T-helper 1 cell treated with Interleukin-12 subunit alpha and Interleukin-12 subunit beta and Interleukin-4 antibody, amounts not matched to agents 30 μg/mL and 1 μg/mL, for 36 hours (primary cell): ENCODE measurements around the gene SPDYE1.
"Not testable (repeated sequence)": the region's sequence is repeated elsewhere in the genome, so short reads cannot be mapped to it uniquely, and the experiment has no call there.

Experiments used
- H3K27ac Mint-ChIP-seq: one replicate; pipeline ENCODE4 v1.8.0; 2021; ENCODE audit warnings: mild to moderate bottlenecking, mixed read lengths
- H3K27me3 Mint-ChIP-seq: one replicate; pipeline ENCODE4 v1.8.0; 2021; ENCODE audit warnings: low read depth, mixed read lengths
- H3K36me3 Mint-ChIP-seq: one replicate; pipeline ENCODE4 v1.8.0; 2021; ENCODE audit warnings: low read depth, mixed read lengths
- H3K4me1 Mint-ChIP-seq: one replicate; pipeline ENCODE4 v1.8.0; 2021; ENCODE audit warnings: low read depth, mixed read lengths
- H3K4me3 Mint-ChIP-seq: one replicate; pipeline ENCODE4 v1.8.0; 2021; ENCODE audit warnings: mild to moderate bottlenecking, moderate library complexity, mixed read lengths
- H3K9me3 Mint-ChIP-seq: one replicate; pipeline ENCODE4 v1.8.0; 2021; ENCODE audit warnings: mixed read lengths

SPDYE1 gene

DNA sequence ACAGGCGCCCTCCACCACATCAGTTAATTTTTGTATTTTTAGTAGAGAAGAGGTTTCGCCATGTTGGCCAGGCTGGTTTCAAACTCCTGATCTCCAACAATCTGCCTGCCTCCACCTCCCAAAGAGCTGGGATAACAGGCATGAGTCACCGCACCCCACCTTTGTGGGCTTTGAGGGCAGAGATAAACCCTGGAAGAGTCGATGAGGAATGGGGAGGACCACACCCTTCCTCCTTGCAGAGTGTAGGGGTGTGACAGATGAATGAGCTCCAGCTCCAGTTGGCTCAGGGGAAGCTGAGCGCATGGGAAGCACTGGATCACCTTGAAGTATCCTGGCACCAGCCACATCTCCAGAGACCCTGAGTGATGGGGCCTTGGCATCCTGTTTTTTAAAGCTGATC is 32.3 kb downstream of the SPDYE1 start:
- H3K27me3 Mint-ChIP-seq, H3K27ac Mint-ChIP-seq, H3K4me3 Mint-ChIP-seq, H3K9me3 Mint-ChIP-seq, H3K36me3 Mint-ChIP-seq, H3K4me1 Mint-ChIP-seq: not testable (repeated sequence)

DNA sequence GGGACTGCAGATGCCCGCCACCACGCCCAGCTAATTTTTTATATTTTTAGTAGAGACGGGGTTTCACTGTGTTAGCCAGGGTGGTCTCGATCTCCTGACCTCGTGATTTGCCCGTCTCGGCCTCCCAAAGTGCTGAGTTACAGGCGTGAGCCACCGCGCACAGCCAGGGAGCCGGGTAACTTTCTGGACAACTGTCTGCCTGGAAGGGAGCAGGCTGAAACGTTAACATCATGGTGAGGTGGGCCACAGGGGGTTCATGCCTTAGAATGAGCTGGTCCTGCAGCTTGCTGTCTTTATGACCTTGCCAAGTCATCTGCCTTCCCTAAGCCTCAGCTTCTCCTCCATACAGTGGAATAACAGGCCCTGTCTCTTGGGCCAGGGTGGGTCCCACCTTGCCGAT is 33.6 kb downstream of the SPDYE1 start:
- H3K36me3 Mint-ChIP-seq, H3K27me3 Mint-ChIP-seq, H3K4me3 Mint-ChIP-seq, H3K4me1 Mint-ChIP-seq, H3K9me3 Mint-ChIP-seq, H3K27ac Mint-ChIP-seq: not testable (repeated sequence)

DNA sequence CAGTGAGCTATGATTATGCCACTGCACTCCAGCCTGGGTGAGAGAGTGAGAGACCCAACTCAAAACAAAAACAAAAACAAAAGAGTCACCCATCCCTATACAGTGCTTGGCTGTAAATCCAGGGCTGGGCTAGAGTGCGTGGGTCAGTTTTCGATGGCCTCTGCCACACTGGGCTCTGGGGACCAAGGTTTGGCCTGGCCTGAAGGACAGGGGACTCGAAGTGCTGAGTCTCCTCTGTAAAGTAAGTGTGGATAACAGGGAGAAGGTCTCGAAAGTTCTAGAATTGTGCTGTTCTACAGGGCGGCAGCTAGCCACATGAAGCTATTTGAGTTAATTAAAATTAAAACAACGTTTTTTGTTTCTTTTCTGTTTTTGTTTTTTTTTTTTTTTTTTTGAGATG is 34.3 kb downstream of the SPDYE1 start:
- H3K27me3 Mint-ChIP-seq, H3K4me3 Mint-ChIP-seq, H3K27ac Mint-ChIP-seq, H3K4me1 Mint-ChIP-seq, H3K9me3 Mint-ChIP-seq, H3K36me3 Mint-ChIP-seq: not testable (repeated sequence)

DNA sequence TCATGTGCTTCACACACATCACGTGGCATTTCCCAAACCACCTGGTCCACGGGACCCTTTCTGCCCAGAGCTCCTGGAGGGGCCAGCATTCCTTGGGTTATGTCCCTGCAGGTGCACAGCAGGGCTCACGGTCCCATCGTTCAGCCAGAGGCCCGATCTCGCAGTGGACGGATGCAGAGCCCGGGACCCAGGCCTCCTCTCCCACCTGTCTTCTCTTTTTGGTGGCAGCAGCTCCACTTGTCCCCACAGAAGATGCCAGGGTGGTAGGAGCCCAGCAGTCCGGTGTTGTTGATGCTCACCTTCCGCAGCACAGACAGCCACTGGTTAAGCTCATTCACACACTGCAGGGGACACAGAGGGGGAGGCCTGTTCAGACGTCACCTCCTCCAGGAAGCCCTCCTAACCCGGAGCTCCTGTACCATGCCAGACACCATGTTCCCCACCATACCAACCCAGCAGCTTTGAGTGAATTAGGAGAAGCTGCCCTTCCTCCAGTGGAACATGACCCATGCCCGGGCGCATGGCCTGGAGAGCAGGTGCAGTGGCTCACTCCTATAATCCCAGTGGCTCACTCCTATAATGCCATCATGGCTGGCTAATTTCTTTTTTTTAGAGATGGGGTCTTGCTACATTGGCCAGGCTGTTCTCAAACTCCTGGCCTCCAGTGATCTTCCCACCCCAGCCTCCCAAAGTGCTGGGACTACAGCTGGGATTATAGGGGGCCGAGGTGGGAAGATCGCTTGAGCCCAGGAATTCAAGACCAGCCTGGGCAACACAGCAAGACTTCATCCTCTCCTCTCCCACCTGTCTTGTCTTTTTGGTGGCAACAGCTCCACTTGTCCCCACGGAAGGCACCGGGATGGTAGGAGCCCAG is 36.5 kb downstream of the SPDYE1 start:
- H3K27ac Mint-ChIP-seq, H3K9me3 Mint-ChIP-seq, H3K36me3 Mint-ChIP-seq, H3K4me1 Mint-ChIP-seq, H3K4me3 Mint-ChIP-seq, H3K27me3 Mint-ChIP-seq: not testable (repeated sequence)

DNA sequence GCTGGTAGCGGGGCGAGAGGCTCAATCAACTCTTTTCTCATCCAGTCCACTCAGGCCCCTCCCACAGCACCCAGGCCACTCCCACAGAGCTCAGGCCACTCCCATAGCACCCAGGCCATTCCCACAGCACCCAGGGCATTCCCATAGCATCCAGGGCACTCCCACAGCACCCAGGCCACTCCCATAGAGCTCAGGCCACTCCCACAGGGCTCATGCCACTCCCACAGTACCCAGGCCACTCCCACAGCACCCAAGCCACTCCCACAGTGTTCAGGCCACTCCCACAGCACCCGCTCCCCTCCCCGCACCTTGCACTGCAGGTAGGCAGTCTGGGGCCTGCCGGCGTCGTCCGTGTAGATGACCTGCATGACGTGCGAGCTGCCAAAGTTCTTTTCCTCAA is 38.7 kb downstream of the SPDYE1 start:
- H3K36me3 Mint-ChIP-seq, H3K27ac Mint-ChIP-seq, H3K27me3 Mint-ChIP-seq, H3K9me3 Mint-ChIP-seq, H3K4me1 Mint-ChIP-seq, H3K4me3 Mint-ChIP-seq: not testable (repeated sequence)

DNA sequence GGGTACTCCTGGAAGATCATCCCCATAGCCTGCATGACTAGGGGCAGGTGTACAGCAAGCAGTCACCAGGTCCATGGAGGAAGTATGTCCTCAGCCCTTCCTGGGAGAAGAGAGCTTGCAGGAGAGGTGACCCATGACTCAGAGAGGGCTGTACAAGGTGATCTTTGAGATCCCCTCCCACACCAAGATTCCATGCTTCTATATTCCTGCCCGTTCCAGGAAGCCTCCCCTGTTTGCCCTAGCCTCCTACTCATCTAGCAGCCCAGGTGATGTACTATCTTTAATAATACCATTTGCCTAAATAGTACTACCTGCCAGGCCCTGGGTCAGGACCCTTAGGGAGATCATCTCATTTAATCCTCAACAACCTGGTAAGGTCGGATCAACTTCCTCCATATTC is 40.3 kb downstream of the SPDYE1 start:
- not testable (repeated sequence) for H3K27me3 Mint-ChIP-seq

DNA sequence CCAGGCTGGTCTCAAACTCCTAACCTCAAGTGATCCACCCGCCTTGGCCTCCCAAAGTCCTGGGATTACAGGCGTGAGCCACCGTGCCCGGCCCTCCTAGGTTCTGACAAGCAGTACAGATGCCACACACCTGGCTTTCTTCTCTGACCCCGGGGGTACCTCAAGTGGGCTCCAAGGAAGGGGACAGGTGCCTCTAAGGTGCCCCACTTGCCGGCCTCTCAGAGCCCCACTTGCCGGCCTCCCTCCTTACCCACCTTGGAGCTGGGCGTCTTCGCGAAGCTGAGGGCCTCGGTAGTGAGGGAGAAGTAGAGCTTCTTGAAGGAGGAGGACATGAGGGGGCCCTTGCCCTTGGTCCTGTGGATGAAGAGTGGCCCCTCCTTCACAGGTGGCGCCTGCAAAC is 40.9 kb downstream of the SPDYE1 start:
- peaks cover 12% of the 10 kb centered on the region for H3K4me1 Mint-ChIP-seq
- H3K36me3 Mint-ChIP-seq, H3K4me3 Mint-ChIP-seq, H3K9me3 Mint-ChIP-seq, H3K27me3 Mint-ChIP-seq, H3K27ac Mint-ChIP-seq: not testable (repeated sequence)

More for the DNA sequence above, 40.3 kb downstream of the SPDYE1 start:
- H3K4me3 Mint-ChIP-seq, H3K27ac Mint-ChIP-seq, H3K9me3 Mint-ChIP-seq, H3K36me3 Mint-ChIP-seq: not testable (repeated sequence)
- peaks cover 12% of the 10 kb centered on the region for H3K4me1 Mint-ChIP-seq

DNA sequence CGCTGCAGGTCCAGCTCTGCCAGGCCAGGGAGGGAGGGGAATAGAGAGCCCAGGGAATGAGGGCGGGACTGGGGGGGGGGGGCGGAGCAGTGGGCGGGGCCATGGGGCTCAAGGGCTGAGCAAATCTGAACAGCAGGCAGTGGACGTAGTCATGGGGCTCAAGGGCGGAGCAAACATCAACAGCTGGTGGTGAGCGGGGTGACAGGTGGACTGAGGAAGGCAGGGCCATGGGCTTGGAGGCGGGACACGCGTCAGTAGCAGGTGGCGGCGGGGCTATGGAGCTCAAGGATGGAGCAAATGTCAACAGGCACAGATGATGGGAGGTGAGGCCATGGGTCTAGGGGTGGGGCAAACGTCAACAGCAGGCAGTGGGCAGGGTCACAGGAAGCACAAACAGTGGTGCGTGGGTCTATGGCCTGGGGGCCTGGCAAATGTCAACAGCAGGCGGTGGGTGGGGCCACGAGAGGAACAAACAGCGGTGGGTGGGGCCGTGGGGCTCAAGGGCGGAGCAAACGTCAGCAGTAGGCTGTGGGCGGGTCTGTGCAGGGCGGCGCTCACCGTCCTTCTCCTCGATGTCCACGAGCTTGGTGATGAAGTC is 41.4 kb downstream of the SPDYE1 start:
- Mint-ChIP-seq H3K4me3 (peak overlapping the region; percentile 71), H3K4me1 (peaks cover 15% of the 10 kb centered on the region), H3K27ac (peak overlapping the region; percentile 85)
- not testable (repeated sequence) for H3K9me3 Mint-ChIP-seq, H3K27me3 Mint-ChIP-seq, H3K36me3 Mint-ChIP-seq

DNA sequence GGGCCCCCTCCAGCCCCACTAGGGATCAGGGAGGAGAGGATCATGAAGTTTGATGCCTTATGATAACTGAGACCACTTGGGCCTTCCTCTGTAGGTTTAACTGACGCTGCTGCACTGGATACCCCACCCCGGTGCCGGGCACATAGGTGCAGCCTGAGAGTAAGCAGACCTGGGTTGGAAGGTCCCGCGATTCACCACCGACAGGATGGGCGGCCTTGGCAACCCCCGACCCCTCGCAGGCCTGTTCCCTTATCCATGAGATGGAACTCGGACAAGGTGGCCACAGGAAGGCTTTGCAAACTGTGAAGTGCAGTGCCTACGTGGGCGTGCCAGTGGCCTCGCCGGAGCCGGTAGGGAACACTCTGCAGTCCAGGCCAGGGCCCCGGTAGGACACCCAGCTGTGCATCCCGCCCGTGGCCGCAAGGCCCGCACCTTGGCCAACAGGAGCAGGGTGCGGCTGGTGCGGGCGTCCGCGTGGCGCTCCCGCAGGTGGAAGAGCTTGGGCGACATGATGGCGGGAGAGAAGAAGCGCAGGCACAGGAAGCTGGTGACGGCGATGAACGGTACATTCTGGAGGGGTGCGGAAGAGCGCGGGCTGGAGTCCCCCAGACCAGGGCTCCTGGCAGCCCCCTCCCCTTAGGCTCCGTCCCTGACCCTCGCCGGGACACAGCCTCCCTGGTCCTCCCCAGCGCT is 42.2 kb downstream of the SPDYE1 start:
- H3K9me3 Mint-ChIP-seq, H3K27me3 Mint-ChIP-seq, H3K36me3 Mint-ChIP-seq: not testable (repeated sequence)
- Mint-ChIP-seq H3K27ac (peak overlapping the region; percentile 52), H3K4me3 (peak overlapping the region; percentile 59), H3K4me1 (peaks cover 16% of the 10 kb centered on the region)

DNA sequence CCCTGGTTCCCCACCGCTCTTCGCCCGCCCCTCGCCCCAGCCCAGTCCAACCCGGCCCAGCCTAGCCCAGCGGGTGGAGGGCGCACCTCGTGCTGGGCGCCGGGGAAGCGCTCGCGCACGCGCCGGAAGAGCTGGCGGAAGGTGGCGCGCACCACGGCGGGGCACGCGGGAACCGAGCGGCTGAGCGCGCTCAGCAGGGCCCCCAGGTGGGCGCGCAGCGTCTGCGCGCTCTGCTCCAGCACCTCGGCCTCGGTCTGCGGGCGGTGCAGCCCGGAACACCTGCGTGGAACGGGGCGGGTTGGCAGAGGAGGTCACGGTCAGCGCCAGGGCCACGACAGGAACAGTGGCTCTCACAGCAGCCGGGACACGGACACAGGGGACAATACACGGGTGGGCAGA is 42.8 kb downstream of the SPDYE1 start:
- Mint-ChIP-seq H3K4me3 (peak overlapping the region; percentile 74), H3K27ac (peak overlapping the region; percentile 52), H3K4me1 (peaks cover 20% of the 10 kb centered on the region)

DNA sequence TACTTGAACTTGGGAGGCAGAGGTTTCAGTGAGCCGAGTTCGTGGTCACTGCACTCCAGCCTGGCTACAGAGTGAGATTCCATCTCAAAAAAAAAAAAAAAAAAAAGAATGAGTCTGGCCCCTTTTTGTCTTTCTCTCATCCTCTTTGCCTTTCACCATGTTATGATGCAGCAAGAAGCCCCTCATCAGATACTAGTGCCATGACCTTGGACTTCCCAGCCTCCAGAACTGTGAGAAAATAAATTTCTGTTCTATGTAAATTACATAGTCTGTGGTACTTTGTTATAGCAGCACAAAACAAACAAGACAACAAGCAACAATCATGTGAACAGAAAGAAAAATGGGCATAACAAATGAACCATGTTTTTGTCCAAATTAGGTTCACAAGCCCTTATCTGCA is 44.5 kb downstream of the SPDYE1 start:
- peaks cover 37% of the 10 kb centered on the region for H3K4me1 Mint-ChIP-seq
- no peaks in the 10 kb centered on the region for H3K9me3 Mint-ChIP-seq
- no peaks in the 10 kb centered on the region for H3K27me3 Mint-ChIP-seq
- peaks cover 12% of the 10 kb centered on the region for H3K36me3 Mint-ChIP-seq
- H3K27ac Mint-ChIP-seq, result peak overlapping the region; percentile 20
- no peak overlapping the region for H3K4me3 Mint-ChIP-seq

More for the DNA sequence above, 42.8 kb downstream of the SPDYE1 start:
- not testable (repeated sequence) for H3K36me3 Mint-ChIP-seq, H3K27me3 Mint-ChIP-seq, H3K9me3 Mint-ChIP-seq

DNA sequence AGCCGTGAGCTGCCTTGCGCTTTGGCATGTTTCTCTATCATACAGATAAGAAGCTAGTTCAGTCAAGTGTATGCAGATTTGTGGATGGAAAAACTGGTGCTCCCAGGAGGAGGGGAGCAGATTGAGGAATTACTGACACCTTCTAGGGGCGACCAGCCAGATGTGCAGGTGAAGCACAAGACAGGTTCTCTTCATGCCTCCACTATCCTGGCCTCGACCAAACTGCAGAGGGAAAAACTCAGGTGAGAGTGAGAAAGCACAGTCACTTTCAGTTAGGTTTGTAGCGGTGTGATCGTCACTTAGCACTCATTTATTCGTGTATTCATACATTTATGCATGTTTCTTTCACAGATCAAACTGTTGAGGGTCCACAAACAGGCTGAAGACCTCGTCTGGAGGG is 46.2 kb downstream of the SPDYE1 start:
- Mint-ChIP-seq H3K4me3 (peak overlapping the region; percentile 90), H3K9me3 (no peaks in the 10 kb centered on the region), H3K4me1 (peaks cover 46% of the 10 kb centered on the region), H3K36me3 (peaks cover 18% of the 10 kb centered on the region), H3K27me3 (no peaks in the 10 kb centered on the region), H3K27ac (peak overlapping the region; percentile 94)

DNA sequence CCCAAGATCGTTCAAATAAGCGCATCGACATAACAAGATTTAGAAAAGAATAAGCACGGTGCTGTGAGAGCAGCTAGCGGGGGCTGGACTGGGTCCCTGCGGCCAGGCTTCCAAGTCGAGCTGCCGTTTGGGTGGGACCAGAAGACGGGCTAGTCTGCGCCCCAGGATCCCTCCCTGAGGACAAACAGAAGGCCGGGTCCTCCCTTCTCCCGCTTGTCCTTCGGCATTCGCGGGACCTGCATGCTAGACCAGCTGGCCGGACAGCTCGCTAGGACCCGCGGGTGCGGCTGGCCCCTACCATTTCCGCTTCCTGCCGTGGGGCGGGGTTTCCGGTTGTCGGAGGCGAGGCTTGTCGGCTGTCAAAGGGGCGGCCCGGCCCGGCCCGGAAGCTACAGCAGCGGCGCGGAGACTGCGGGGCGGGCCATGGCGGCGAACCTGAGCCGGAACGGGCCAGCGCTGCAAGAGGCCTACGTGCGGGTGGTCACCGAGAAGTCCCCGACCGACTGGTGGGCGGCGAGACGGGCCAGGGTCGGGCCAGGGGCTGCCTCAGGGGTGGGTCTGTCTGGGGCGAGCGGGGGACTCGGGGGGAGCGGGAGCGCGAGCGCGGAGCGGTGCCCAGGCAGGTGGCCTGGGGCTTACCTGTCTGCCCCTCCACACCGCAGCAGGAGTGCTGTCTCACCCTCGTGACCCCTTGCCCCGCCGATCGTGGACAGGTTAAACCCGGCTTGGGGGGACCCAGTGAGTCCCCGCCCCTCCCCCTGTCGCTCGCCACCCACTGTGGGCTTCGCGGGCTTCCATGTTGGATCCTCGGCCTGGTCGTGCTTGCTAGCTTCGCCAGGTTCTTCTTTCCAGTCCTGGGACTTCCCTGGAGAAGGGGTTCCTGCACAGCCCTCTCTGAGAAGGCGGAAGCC is 46.9 kb downstream of the SPDYE1 start, which contains the start of gene DBNL:
Gene DBNL, plus strand, starts transcription at position 388 of the 911 bp plus-strand sequence. Its CDS starts 36 bp downstream, at position 424.
- H3K36me3 Mint-ChIP-seq, result peaks cover 18% of the 10 kb centered on the region
- peak within 1 kb of the TSS; percentile 90 for H3K4me3 Mint-ChIP-seq
- H3K4me1 Mint-ChIP-seq, result peaks cover 44% of the 10 kb centered on the region
- peak within 1 kb of the TSS; percentile 94 for H3K27ac Mint-ChIP-seq
- H3K27me3 Mint-ChIP-seq, result no peaks in the 10 kb centered on the region
- no peaks in the 10 kb centered on the region for H3K9me3 Mint-ChIP-seq
